ENCODE measurements around the gene SLC25A33.

Gene SLC25A33

GRCh38 chr1:9549955-9550546, 10.8 kb downstream of the SLC25A33 start:
- Histone ChIP-seq H3K9ac (ENCODE audit: low read length) (no peak overlapping the region), H3K4me2 (ENCODE audit: low read depth, low read length, poor library complexity, severe bottlenecking) (no peak overlapping the region), H3K4me3 (ENCODE audit: insufficient read depth, low read length, poor library complexity, severe bottlenecking) (no peak overlapping the region), H3K79me2 (ENCODE audit: insufficient read depth, low read length) (peaks cover 70% of the 10 kb centered on the region), H2AFZ (ENCODE audit: low read depth, low read length, severe bottlenecking) (no peak overlapping the region), H4K20me1 (ENCODE audit: low read depth, low read length) (no peaks in the 10 kb centered on the region; the same call in 1 of the 2 replicates), H3K9me3 (ENCODE audit: insufficient read depth, low read length) (no peaks in the 10 kb centered on the region), H3K27ac (ENCODE audit: low read depth, low read length) (no peak overlapping the region), H3K36me3 (ENCODE audit: low read length) (peaks cover 3% of the 10 kb centered on the region; the same call in 1 of the 2 replicates), H3F3A (ENCODE audit: insufficient read depth) (no peaks in the 10 kb centered on the region), H3K27me3 (ENCODE audit: low read length) (no peaks in the 10 kb centered on the region), H3K9me2 (replicated peaks; ENCODE audit: insufficient read depth, low read length) (no peaks in the 10 kb centered on the region)
- no peak for TF ChIP-seq CTCF (IDR thresholded peaks at IDR 0.05; ENCODE audit: insufficient read depth, low read length, poor library complexity, severe bottlenecking)
- no peak for TF ChIP-seq EZH2phosphoT487 (conservative IDR thresholded peaks at IDR 0.05; ENCODE audit: low read length)

GRCh38 chr1:9551984-9552383, 12.7 kb downstream of the SLC25A33 start:
- Histone ChIP-seq H3F3A (ENCODE audit: insufficient read depth) (no peaks in the 10 kb centered on the region), H3K9ac (ENCODE audit: low read length) (no peak overlapping the region), H3K4me2 (ENCODE audit: low read depth, low read length, poor library complexity, severe bottlenecking) (no peak overlapping the region), H3K4me3 (ENCODE audit: insufficient read depth, low read length, poor library complexity, severe bottlenecking) (no peak overlapping the region), H3K9me3 (ENCODE audit: insufficient read depth, low read length) (no peaks in the 10 kb centered on the region), H2AFZ (ENCODE audit: low read depth, low read length, severe bottlenecking) (no peak overlapping the region), H3K27me3 (ENCODE audit: low read length) (no peaks in the 10 kb centered on the region), H3K79me2 (ENCODE audit: insufficient read depth, low read length) (peaks cover 52% of the 10 kb centered on the region), H3K36me3 (ENCODE audit: low read length) (peaks cover 7% of the 10 kb centered on the region; the same call in 1 of the 2 replicates), H3K27ac (ENCODE audit: low read depth, low read length) (no peak overlapping the region), H3K9me2 (replicated peaks; ENCODE audit: insufficient read depth, low read length) (no peaks in the 10 kb centered on the region), H4K20me1 (ENCODE audit: low read depth, low read length) (no peaks in the 10 kb centered on the region; the same call in 1 of the 2 replicates)
- TF ChIP-seq EZH2phosphoT487 (conservative IDR thresholded peaks at IDR 0.05; ENCODE audit: low read length) (no peak), CTCF (IDR thresholded peaks at IDR 0.05; ENCODE audit: insufficient read depth, low read length, poor library complexity, severe bottlenecking) (no peak)

GRCh38 chr1:9553736-9554144, 14.5 kb downstream of the SLC25A33 start:
- peaks cover 7% of the 10 kb centered on the region; the same call in 1 of the 2 replicates for H3K36me3 ChIP-seq (ENCODE audit: low read length)
- peaks cover 35% of the 10 kb centered on the region for H3K79me2 ChIP-seq (ENCODE audit: insufficient read depth, low read length)
- TF ChIP-seq EZH2phosphoT487 (conservative IDR thresholded peaks at IDR 0.05; ENCODE audit: low read length): no peak
- no peak for TF ChIP-seq CTCF (IDR thresholded peaks at IDR 0.05; ENCODE audit: insufficient read depth, low read length, poor library complexity, severe bottlenecking)

More at GRCh38 chr1:9553736-9554144, 14.5 kb downstream of the SLC25A33 start:
- H3K4me3 ChIP-seq (ENCODE audit: insufficient read depth, low read length, poor library complexity, severe bottlenecking): no peak overlapping the region
- H4K20me1 ChIP-seq (ENCODE audit: low read depth, low read length): no peaks in the 10 kb centered on the region; the same call in 1 of the 2 replicates
- no peaks in the 10 kb centered on the region for H3K9me3 ChIP-seq (ENCODE audit: insufficient read depth, low read length)
- H3K27ac ChIP-seq (ENCODE audit: low read depth, low read length): no peak overlapping the region
- H3K9me2 ChIP-seq (replicated peaks; ENCODE audit: insufficient read depth, low read length): no peaks in the 10 kb centered on the region
- H3K4me2 ChIP-seq (ENCODE audit: low read depth, low read length, poor library complexity, severe bottlenecking): no peak overlapping the region
- no peak overlapping the region for H2AFZ ChIP-seq (ENCODE audit: low read depth, low read length, severe bottlenecking)
- H3F3A ChIP-seq (ENCODE audit: insufficient read depth): no peaks in the 10 kb centered on the region
- no peaks in the 10 kb centered on the region for H3K27me3 ChIP-seq (ENCODE audit: low read length)
- H3K9ac ChIP-seq (ENCODE audit: low read length): no peak overlapping the region

Data from SU-DHL-6 (cell line).